Measurements from ENCODE around the gene FREM3. TPM values are rescaled to one million over a fixed set of nuclear protein-coding genes. Genes with fewer than 3 reads are reported as not detected.
"Not testable (repeated sequence)": the region's sequence is repeated elsewhere in the genome, so short reads cannot be mapped to it uniquely, and the experiment has no call there.

The FREM3 gene
- total RNA-seq, 2 experiments from 2014 or later = not detected

DNA sequence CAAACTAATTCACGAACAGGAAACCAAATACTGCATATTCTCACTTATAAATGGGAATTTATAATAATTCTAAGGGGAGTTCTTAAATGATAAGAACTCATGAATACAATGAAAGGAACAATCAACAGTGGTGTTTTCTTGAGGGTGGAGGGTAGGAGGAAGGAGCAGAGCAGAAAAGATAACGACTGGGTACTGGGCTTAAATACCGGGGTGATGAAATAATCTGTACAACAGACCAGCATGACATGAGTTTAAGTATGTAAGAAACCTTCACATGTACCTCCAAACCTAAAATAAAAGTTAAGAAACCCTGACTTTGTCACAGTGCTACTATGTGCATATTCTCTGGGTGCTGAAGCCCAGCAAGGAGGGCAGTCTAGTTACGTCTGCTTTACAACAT, 6.6 kb downstream of the FREM3 start:
- Histone ChIP-seq H3K9me3 (ENCODE audit: control insufficient read depth in 1 of 2, insufficient read depth in 1 of 2, low read length in 2 of 2) (peaks cover 0 to 3% of the 10 kb centered on the region in 2 experiments), H3K27ac (ENCODE audit: low read depth in 1 of 2, low read length in 2 of 2) (no peak overlapping the region), H3K27me3 (ENCODE audit: control insufficient read depth in 1 of 2, insufficient read depth in 2 of 2, low read length in 2 of 2) (peaks cover under 1 to 10% of the 10 kb centered on the region in 2 experiments), H3K4me1 (ENCODE audit: insufficient read depth, low read length) (no peaks in the 10 kb centered on the region), H3K4me3 (ENCODE audit: low read length) (no peak overlapping the region), H3K36me3 (ENCODE audit: insufficient read depth, low read length) (no peaks in the 10 kb centered on the region)
- no peaks in the 10 kb centered on the region for H3K4me1 Mint-ChIP-seq (ENCODE audit: low read depth)
- H3K27ac Mint-ChIP-seq = no peak overlapping the region
- ATAC-seq (ENCODE audit: poor library complexity) = no peak
- intact Hi-C loops (cut with DNase I, micrococcal nuclease) = no loop called here
- TF ChIP-seq, protein P1, sequence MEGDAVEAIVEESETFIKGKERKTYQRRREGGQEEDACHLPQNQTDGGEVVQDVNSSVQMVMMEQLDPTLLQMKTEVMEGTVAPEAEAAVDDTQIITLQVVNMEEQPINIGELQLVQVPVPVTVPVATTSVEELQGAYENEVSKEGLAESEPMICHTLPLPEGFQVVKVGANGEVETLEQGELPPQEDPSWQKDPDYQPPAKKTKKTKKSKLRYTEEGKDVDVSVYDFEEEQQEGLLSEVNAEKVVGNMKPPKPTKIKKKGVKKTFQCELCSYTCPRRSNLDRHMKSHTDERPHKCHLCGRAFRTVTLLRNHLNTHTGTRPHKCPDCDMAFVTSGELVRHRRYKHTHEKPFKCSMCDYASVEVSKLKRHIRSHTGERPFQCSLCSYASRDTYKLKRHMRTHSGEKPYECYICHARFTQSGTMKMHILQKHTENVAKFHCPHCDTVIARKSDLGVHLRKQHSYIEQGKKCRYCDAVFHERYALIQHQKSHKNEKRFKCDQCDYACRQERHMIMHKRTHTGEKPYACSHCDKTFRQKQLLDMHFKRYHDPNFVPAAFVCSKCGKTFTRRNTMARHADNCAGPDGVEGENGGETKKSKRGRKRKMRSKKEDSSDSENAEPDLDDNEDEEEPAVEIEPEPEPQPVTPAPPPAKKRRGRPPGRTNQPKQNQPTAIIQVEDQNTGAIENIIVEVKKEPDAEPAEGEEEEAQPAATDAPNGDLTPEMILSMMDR (IDR thresholded peaks at IDR 0.05) = no peak
- peaks cover 24% of the 10 kb centered on the region for H3K27me3 Mint-ChIP-seq
- H3K36me3 Mint-ChIP-seq (ENCODE audit: low read depth) = no peaks in the 10 kb centered on the region
- POLR2A ChIA-PET = no interaction called here
- no peak overlapping the region for H3K4me3 Mint-ChIP-seq
- DNase-seq = no peak
- peaks cover 2% of the 10 kb centered on the region for H3K9me3 Mint-ChIP-seq
- CTCF ChIA-PET = no interaction called here

DNA sequence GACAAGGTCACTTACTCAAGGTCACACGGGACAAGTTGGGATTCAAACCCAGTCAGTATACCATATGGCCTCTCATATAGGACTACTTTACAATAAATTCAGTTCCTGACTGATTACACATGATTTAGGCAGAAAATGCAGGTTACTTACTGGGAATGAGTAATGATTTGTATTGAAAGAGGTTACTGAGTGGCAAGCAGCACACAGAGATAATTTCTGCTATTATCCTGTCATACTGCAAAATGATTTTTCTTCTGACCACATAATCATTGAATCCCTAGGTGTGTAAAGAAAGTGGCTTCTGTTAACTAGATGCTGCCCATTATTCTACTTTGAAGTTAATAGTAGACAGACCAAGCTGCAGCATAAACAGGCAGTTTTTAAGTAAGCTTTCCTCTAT, 8.2 kb downstream of the FREM3 start:
- Mint-ChIP-seq H3K27ac (no peak overlapping the region), H3K4me1 (ENCODE audit: low read depth) (no peaks in the 10 kb centered on the region), H3K9me3 (peaks cover 2% of the 10 kb centered on the region)

DNA sequence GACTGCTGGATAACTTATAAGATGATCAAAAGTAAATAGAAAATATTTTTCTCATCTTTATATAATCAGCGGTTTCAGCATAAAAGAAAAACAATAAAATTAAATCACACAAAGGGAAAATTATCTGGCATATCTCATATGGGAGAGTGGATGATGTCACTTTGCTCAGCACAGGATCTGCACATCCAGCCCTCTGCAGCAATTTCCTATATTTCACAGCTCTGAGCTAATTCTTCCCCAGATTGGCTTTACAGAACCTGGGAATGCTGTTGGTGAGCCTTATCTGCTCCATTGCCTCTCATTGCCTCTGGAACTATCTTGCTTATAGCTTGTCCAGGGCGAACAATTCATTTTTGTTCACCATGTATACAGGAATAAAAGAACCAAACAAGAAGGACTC, 21.0 kb downstream of the FREM3 start:
- Histone ChIP-seq H3K36me3 (ENCODE audit: insufficient read depth, low read length) (no peaks in the 10 kb centered on the region), H3K9me3 (ENCODE audit: control insufficient read depth in 1 of 2, insufficient read depth in 1 of 2, low read length in 2 of 2) (peaks cover 3 to 10% of the 10 kb centered on the region in 2 experiments), H3K27ac (ENCODE audit: low read depth in 1 of 2, low read length in 2 of 2) (no peak overlapping the region), H3K4me3 (ENCODE audit: low read length) (no peak overlapping the region), H3K4me1 (ENCODE audit: insufficient read depth, low read length) (no peaks in the 10 kb centered on the region), H3K27me3 (ENCODE audit: control insufficient read depth in 1 of 2, insufficient read depth in 2 of 2, low read length in 2 of 2) (no peaks in the 10 kb centered on the region)
- no peaks in the 10 kb centered on the region for H3K4me1 Mint-ChIP-seq (ENCODE audit: low read depth)
- no peak overlapping the region for H3K27ac Mint-ChIP-seq
- peaks cover 11% of the 10 kb centered on the region for H3K9me3 Mint-ChIP-seq
- ChIA-PET CTCF (no interaction called here), POLR2A (no interaction called here)
- H3K36me3 Mint-ChIP-seq (ENCODE audit: low read depth) = peaks cover 4% of the 10 kb centered on the region
- H3K27me3 Mint-ChIP-seq = no peaks in the 10 kb centered on the region
- intact Hi-C loops (cut with DNase I, micrococcal nuclease) = no loop called here
- no peak for DNase-seq
- TF ChIP-seq, protein P1 (IDR thresholded peaks at IDR 0.05) = no peak
- no peak for ATAC-seq (ENCODE audit: poor library complexity)
- H3K4me3 Mint-ChIP-seq = no peak overlapping the region

More for the DNA sequence above, 8.2 kb downstream of the FREM3 start:
- Histone ChIP-seq H3K36me3 (ENCODE audit: insufficient read depth, low read length) (no peaks in the 10 kb centered on the region), H3K4me1 (ENCODE audit: insufficient read depth, low read length) (no peaks in the 10 kb centered on the region), H3K27me3 (ENCODE audit: control insufficient read depth in 1 of 2, insufficient read depth in 2 of 2, low read length in 2 of 2) (no peaks in the 10 kb centered on the region), H3K9me3 (ENCODE audit: control insufficient read depth in 1 of 2, insufficient read depth in 1 of 2, low read length in 2 of 2) (no peaks in the 10 kb centered on the region), H3K4me3 (ENCODE audit: low read length) (no peak overlapping the region), H3K27ac (ENCODE audit: low read depth in 1 of 2, low read length in 2 of 2) (no peak overlapping the region)
- TF ChIP-seq, protein P1 (IDR thresholded peaks at IDR 0.05) = no peak
- ChIA-PET CTCF (no interaction called here), POLR2A (no interaction called here)
- ATAC-seq (ENCODE audit: poor library complexity) (no peak), DNase-seq (no peak)
- H3K36me3 Mint-ChIP-seq (ENCODE audit: low read depth) = no peaks in the 10 kb centered on the region
- H3K4me3 Mint-ChIP-seq = no peak overlapping the region
- peaks cover 8% of the 10 kb centered on the region for H3K27me3 Mint-ChIP-seq
- intact Hi-C loops (cut with DNase I, micrococcal nuclease) = no loop called here

DNA sequence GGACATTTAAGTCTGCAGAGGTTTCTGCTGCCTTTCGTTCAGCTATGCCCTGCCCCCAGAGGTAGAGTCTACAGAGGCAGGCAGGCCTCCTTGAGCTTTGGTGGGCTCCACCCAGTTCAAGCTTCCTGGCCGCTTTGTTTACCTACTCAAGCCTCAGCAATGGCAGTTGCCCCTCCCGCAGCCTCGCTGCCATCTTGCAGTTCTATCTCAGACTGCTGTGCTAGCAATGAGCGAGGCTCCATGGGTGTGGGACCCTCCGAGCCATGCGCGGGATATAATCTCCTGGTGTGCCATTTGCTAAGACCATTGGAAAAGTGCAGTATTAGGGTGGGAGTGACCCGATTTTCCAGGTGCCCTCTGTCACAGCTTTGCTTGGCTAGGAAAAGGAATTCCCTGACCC, 26.8 kb downstream of the FREM3 start:
- H3K27ac Mint-ChIP-seq; H3K4me1 ChIP-seq (ENCODE audit: insufficient read depth, low read length); intact Hi-C loops (cut with DNase I, micrococcal nuclease); CTCF ChIA-PET; H3K4me1 Mint-ChIP-seq (ENCODE audit: low read depth); H3K27me3 Mint-ChIP-seq; H3K4me3 ChIP-seq (ENCODE audit: low read length); H3K27ac ChIP-seq (ENCODE audit: low read depth in 1 of 2, low read length in 2 of 2); ATAC-seq (ENCODE audit: poor library complexity); H3K27me3 ChIP-seq (ENCODE audit: control insufficient read depth in 1 of 2, insufficient read depth in 2 of 2, low read length in 2 of 2); H3K36me3 Mint-ChIP-seq (ENCODE audit: low read depth); H3K4me3 Mint-ChIP-seq; POLR2A ChIA-PET; H3K9me3 ChIP-seq (ENCODE audit: control insufficient read depth in 1 of 2, insufficient read depth in 1 of 2, low read length in 2 of 2); H3K9me3 Mint-ChIP-seq; DNase-seq; H3K36me3 ChIP-seq (ENCODE audit: insufficient read depth, low read length): not testable (repeated sequence)

Data from CD4-positive, alpha-beta T cell (primary cell).